Measurements from ENCODE around the gene PACRG.

DNA sequence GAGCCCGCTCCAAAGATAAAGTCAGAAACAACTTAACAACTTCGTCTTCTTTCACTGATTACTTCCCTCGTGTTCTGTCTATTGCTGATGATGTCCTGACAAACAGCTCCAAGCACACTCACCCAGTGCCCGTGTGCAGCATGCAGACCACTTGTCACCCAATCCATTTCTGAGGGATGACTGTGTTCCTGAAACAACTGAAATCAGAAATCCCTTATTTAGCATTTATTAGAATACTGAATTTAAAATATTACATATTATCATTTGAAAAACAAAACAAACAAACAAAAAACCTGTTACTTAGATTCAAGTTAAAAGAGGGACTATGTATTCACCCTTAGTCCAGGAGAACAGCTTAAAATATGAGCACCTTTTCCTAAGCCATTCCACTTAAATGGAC lies 463.0 kb downstream of the PACRG start:
- TF ChIP-seq, protein P1, sequence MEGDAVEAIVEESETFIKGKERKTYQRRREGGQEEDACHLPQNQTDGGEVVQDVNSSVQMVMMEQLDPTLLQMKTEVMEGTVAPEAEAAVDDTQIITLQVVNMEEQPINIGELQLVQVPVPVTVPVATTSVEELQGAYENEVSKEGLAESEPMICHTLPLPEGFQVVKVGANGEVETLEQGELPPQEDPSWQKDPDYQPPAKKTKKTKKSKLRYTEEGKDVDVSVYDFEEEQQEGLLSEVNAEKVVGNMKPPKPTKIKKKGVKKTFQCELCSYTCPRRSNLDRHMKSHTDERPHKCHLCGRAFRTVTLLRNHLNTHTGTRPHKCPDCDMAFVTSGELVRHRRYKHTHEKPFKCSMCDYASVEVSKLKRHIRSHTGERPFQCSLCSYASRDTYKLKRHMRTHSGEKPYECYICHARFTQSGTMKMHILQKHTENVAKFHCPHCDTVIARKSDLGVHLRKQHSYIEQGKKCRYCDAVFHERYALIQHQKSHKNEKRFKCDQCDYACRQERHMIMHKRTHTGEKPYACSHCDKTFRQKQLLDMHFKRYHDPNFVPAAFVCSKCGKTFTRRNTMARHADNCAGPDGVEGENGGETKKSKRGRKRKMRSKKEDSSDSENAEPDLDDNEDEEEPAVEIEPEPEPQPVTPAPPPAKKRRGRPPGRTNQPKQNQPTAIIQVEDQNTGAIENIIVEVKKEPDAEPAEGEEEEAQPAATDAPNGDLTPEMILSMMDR (IDR thresholded peaks at IDR 0.05): no peak
- TF ChIP-seq, protein P2, sequence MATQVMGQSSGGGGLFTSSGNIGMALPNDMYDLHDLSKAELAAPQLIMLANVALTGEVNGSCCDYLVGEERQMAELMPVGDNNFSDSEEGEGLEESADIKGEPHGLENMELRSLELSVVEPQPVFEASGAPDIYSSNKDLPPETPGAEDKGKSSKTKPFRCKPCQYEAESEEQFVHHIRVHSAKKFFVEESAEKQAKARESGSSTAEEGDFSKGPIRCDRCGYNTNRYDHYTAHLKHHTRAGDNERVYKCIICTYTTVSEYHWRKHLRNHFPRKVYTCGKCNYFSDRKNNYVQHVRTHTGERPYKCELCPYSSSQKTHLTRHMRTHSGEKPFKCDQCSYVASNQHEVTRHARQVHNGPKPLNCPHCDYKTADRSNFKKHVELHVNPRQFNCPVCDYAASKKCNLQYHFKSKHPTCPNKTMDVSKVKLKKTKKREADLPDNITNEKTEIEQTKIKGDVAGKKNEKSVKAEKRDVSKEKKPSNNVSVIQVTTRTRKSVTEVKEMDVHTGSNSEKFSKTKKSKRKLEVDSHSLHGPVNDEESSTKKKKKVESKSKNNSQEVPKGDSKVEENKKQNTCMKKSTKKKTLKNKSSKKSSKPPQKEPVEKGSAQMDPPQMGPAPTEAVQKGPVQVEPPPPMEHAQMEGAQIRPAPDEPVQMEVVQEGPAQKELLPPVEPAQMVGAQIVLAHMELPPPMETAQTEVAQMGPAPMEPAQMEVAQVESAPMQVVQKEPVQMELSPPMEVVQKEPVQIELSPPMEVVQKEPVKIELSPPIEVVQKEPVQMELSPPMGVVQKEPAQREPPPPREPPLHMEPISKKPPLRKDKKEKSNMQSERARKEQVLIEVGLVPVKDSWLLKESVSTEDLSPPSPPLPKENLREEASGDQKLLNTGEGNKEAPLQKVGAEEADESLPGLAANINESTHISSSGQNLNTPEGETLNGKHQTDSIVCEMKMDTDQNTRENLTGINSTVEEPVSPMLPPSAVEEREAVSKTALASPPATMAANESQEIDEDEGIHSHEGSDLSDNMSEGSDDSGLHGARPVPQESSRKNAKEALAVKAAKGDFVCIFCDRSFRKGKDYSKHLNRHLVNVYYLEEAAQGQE (IDR thresholded peaks at IDR 0.05; ENCODE audit: insufficient read depth in 1 of 2, low read depth in 2 of 2, low read length in 1 of 2): no peak
- TF ChIP-seq SIN3A (IDR thresholded peaks at IDR 0.05; ENCODE audit: borderline replicate concordance, insufficient read depth, low read depth, low read length): no peak
